ENCODE measurements around the gene PGLYRP3. TPM values are rescaled to one million over a fixed set of nuclear protein-coding genes. Genes with fewer than 3 reads are reported as not detected.

The PGLYRP3 gene
- total and polyA plus RNA-seq, 9 of the 15 experiments (the other 6 are each of a cell fraction or from before 2014, with no cell fraction given), result not detected

GRCh38 chr1:153362187-153362775, 49.5 kb upstream of the PGLYRP3 start (continued):
- TF ChIP-seq, protein P1, sequence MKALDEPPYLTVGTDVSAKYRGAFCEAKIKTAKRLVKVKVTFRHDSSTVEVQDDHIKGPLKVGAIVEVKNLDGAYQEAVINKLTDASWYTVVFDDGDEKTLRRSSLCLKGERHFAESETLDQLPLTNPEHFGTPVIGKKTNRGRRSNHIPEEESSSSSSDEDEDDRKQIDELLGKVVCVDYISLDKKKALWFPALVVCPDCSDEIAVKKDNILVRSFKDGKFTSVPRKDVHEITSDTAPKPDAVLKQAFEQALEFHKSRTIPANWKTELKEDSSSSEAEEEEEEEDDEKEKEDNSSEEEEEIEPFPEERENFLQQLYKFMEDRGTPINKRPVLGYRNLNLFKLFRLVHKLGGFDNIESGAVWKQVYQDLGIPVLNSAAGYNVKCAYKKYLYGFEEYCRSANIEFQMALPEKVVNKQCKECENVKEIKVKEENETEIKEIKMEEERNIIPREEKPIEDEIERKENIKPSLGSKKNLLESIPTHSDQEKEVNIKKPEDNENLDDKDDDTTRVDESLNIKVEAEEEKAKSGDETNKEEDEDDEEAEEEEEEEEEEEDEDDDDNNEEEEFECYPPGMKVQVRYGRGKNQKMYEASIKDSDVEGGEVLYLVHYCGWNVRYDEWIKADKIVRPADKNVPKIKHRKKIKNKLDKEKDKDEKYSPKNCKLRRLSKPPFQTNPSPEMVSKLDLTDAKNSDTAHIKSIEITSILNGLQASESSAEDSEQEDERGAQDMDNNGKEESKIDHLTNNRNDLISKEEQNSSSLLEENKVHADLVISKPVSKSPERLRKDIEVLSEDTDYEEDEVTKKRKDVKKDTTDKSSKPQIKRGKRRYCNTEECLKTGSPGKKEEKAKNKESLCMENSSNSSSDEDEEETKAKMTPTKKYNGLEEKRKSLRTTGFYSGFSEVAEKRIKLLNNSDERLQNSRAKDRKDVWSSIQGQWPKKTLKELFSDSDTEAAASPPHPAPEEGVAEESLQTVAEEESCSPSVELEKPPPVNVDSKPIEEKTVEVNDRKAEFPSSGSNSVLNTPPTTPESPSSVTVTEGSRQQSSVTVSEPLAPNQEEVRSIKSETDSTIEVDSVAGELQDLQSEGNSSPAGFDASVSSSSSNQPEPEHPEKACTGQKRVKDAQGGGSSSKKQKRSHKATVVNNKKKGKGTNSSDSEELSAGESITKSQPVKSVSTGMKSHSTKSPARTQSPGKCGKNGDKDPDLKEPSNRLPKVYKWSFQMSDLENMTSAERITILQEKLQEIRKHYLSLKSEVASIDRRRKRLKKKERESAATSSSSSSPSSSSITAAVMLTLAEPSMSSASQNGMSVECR (CRISPR knock-in tag; IDR thresholded peaks at IDR 0.05), result no peak
- TF ChIP-seq KDM2B (CRISPR knock-in tag; IDR thresholded peaks at IDR 0.05), result no peak
- no peak for TF ChIP-seq ASH1L (IDR thresholded peaks at IDR 0.05; ENCODE audit: borderline replicate concordance, low read depth, partially characterized antibody)
- no peak for TF ChIP-seq RBM17 (IDR thresholded peaks at IDR 0.05; ENCODE audit: borderline replicate concordance, low read depth, low read length)
- TF ChIP-seq MED1 (CRISPR knock-in tag; IDR thresholded peaks at IDR 0.05; ENCODE audit: borderline replicate concordance), result no peak
- no peak for TF ChIP-seq RBM15 (IDR thresholded peaks at IDR 0.05; ENCODE audit: insufficient read depth, low read length)
- no peak for TF ChIP-seq ZNF707 (CRISPR knock-in tag; conservative IDR thresholded peaks at IDR 0.05)
- no peak for TF ChIP-seq ZNF518B (CRISPR knock-in tag; IDR thresholded peaks at IDR 0.05)
- no peak for TF ChIP-seq EZH2 (IDR thresholded peaks at IDR 0.05; ENCODE audit: borderline replicate concordance, low read depth, low read length)
- no peak for TF ChIP-seq NR1H2 (CRISPR knock-in tag; IDR thresholded peaks at IDR 0.05)
- TF ChIP-seq, protein P2, sequence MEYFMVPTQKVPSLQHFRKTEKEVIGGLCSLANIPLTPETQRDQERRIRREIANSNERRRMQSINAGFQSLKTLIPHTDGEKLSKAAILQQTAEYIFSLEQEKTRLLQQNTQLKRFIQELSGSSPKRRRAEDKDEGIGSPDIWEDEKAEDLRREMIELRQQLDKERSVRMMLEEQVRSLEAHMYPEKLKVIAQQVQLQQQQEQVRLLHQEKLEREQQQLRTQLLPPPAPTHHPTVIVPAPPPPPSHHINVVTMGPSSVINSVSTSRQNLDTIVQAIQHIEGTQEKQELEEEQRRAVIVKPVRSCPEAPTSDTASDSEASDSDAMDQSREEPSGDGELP (CRISPR knock-in tag; IDR thresholded peaks at IDR 0.05; ENCODE audit: borderline replicate concordance), result no peak

Data from K562 (cell line).